Mesenchymal stem cell (in vitro differentiated cells and primary cell): ENCODE measurements around the gene SEMA4F.

Source experiments
- DNase-seq: peaks from one replicate; pipeline ENCODE4 v3.0.0-alpha.2; 2013
- H2AFZ ChIP-seq: one replicate; pipeline ENCODE4 v1.6.1; 2013; ENCODE audit warnings: low read depth, mild to moderate bottlenecking, control low read depth, inconsistent platforms, low read length, moderate library complexity
- H2AK5ac ChIP-seq: 2 replicates; pipeline ENCODE4 v1.6.1; 2013; ENCODE audit warnings: low read length, moderate library complexity, mild to moderate bottlenecking, inconsistent platforms; ENCODE audit not compliant: severe bottlenecking
- H2BK120ac ChIP-seq: one replicate; pipeline ENCODE4 v1.6.1; 2013; ENCODE audit warnings: low read depth, mild to moderate bottlenecking, inconsistent platforms, low read length, moderate library complexity
- H2BK12ac ChIP-seq, 2 experiments: one replicate each; pipeline ENCODE4 v1.6.1; 2013; ENCODE audit warnings: inconsistent platforms in 2 of 2, low read length in 2 of 2, mild to moderate bottlenecking in 2 of 2, moderate library complexity in 2 of 2, control low read depth in 1 of 2
- H2BK15ac ChIP-seq: one replicate; pipeline ENCODE4 v1.6.1; 2013; ENCODE audit warnings: mild to moderate bottlenecking, low read depth, inconsistent platforms; ENCODE audit not compliant: poor library complexity, severe bottlenecking
- H2BK5ac ChIP-seq: 2 replicates; pipeline ENCODE4 v1.6.1; 2013; ENCODE audit warnings: low read depth, mild to moderate bottlenecking, low read length, control low read depth, inconsistent platforms; ENCODE audit not compliant: poor library complexity, severe bottlenecking
- H3K14ac ChIP-seq, 2 experiments: one replicate each; pipeline ENCODE4 v1.6.1; 2013; ENCODE audit warnings: inconsistent platforms in 2 of 2, low read length in 2 of 2, control low read depth in 1 of 2, mild to moderate bottlenecking in 1 of 2, moderate library complexity in 1 of 2
- H3K18ac ChIP-seq, 2 experiments: one replicate each; pipeline ENCODE4 v1.6.1; 2013; ENCODE audit warnings: inconsistent platforms in 2 of 2, low read length in 2 of 2, control low read depth in 1 of 2, low read depth in 1 of 2, mild to moderate bottlenecking in 1 of 2
- H3K23ac ChIP-seq, 2 experiments: one replicate each; pipeline ENCODE4 v1.6.1; 2013; ENCODE audit warnings: inconsistent platforms in 2 of 2, low read length in 2 of 2, mild to moderate bottlenecking in 2 of 2, moderate library complexity in 2 of 2, control low read depth in 1 of 2
- H3K27ac ChIP-seq: 2 replicates; pipeline ENCODE4 v1.5.1; 2013; ENCODE audit warnings: mild to moderate bottlenecking, moderate library complexity, low read length, control low read depth, inconsistent platforms; ENCODE audit not compliant: poor library complexity, severe bottlenecking
- H3K27me3 ChIP-seq, 2 experiments: 2 replicates each; pipeline versions ENCODE4 v1.6.1 to v1.7.0; 2013; ENCODE audit warnings: low read length in 2 of 2, mild to moderate bottlenecking in 2 of 2, moderate library complexity in 2 of 2, control low read depth in 1 of 2, inconsistent platforms in 1 of 2; ENCODE audit not compliant: control insufficient read depth in 1 of 2, insufficient read depth in 1 of 2
- H3K36me3 ChIP-seq, 2 experiments: 2 replicates each; pipeline versions ENCODE4 v1.6.1 to v1.7.0; 2013; ENCODE audit warnings: low read length in 2 of 2, control low read depth in 1 of 2, inconsistent platforms in 1 of 2, low read depth in 1 of 2, mild to moderate bottlenecking in 1 of 2; ENCODE audit not compliant: insufficient read depth in 2 of 2, control insufficient read depth in 1 of 2
- H3K4ac ChIP-seq, 2 experiments: one replicate each; pipeline ENCODE4 v1.6.1; 2013; ENCODE audit warnings: inconsistent platforms in 2 of 2, low read length in 2 of 2, mild to moderate bottlenecking in 2 of 2, moderate library complexity in 2 of 2, control low read depth in 1 of 2, low read depth in 1 of 2
- H3K4me1 ChIP-seq: 2 replicates; pipeline ENCODE4 v1.6.1; 2013; ENCODE audit warnings: low read depth, low read length, control low read depth; ENCODE audit not compliant: control insufficient read depth, insufficient read depth
- H3K4me2 ChIP-seq: 2 replicates; pipeline ENCODE4 v1.6.1; 2013; ENCODE audit warnings: low read length, mild to moderate bottlenecking, inconsistent platforms; ENCODE audit not compliant: poor library complexity, severe bottlenecking
- H3K4me3 ChIP-seq, 2 experiments: 2 replicates each; pipeline versions ENCODE4 v1.5.1 to v1.7.0; 2013; ENCODE audit warnings: low read length in 2 of 2, mild to moderate bottlenecking in 2 of 2, control low read depth in 1 of 2, low read depth in 1 of 2; ENCODE audit not compliant: insufficient read depth in 1 of 2
- H3K79me1 ChIP-seq: replicated peaks from 2 replicates; pipeline ENCODE4 v1.6.1; 2013; ENCODE audit warnings: mild to moderate bottlenecking, control low read depth, low read length, inconsistent platforms; ENCODE audit not compliant: poor library complexity, severe bottlenecking
- H3K9ac ChIP-seq: 2 replicates; pipeline ENCODE4 v1.7.0; 2013; ENCODE audit warnings: mild to moderate bottlenecking, low read length, moderate library complexity
- H3K9me3 ChIP-seq: 2 replicates; pipeline ENCODE4 v1.7.0; 2013; ENCODE audit warnings: mild to moderate bottlenecking, low read length; ENCODE audit not compliant: control insufficient read depth
- H4K8ac ChIP-seq: one replicate; pipeline ENCODE4 v1.6.1; 2013; ENCODE audit warnings: inconsistent platforms, mild to moderate bottlenecking, low read length, moderate library complexity
- H4K91ac ChIP-seq: one replicate; pipeline ENCODE4 v1.6.1; 2013; ENCODE audit warnings: mild to moderate bottlenecking, low read length, inconsistent platforms
- WGBS: methylation state at CpG from one replicate; pipeline ENCODE4 v1.1.7; 2013; ENCODE audit warnings: mixed read lengths; 5-methylcytosine and 5-hydroxymethylcytosine counted together

SEMA4F gene

GRCh38 chr2:74682501-74682900, 28.5 kb downstream of the SEMA4F start:
- DNase-seq, result no peak

DNA sequence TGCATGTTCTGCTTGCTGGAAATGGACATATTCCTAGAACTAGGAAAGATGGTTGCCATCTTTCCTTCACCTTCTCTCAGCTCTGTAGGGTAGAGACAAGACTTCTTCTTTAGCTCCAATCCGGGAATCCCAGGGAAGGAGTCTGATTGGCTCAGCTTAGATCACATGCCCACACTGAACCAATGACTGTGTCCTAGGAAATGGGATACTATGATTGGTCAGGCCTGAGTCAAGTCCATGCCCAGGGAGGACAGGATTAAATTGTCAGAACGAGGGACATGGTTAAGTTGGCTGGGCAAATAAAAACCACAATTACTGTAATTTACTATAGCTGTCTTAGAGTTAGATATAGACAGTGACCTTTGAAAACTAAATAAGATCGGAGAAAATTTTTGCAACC, 31.4 kb downstream of the SEMA4F start:
- DNase-seq, result no peak
- Histone ChIP-seq H2AFZ (no peak overlapping the region), H3K18ac (no peak overlapping the region), H2AK5ac (no peak overlapping the region), H2BK120ac (no peak overlapping the region), H3K4me2 (no peak overlapping the region), H3K23ac (no peak overlapping the region), H3K27ac (no peak overlapping the region), H3K36me3 (peaks cover 0 to 2% of the 10 kb centered on the region in 2 experiments), H2BK12ac (no peak overlapping the region), H4K91ac (no peak overlapping the region), H3K4ac (no peak overlapping the region), H3K4me3 (no peak overlapping the region), H3K9me3 (no peaks in the 10 kb centered on the region), H4K8ac (no peak overlapping the region), H3K4me1 (no peaks in the 10 kb centered on the region), H3K9ac (no peak overlapping the region), H2BK15ac (no peak overlapping the region), H3K79me1 (no peaks in the 10 kb centered on the region), H3K14ac (no peak overlapping the region), H3K27me3 (peaks cover 0 to 10% of the 10 kb centered on the region in 2 experiments), H2BK5ac (no peak overlapping the region)
- 96% methylated on average over 2 of the region's 3 CpGs for WGBS

More at GRCh38 chr2:74682501-74682900, 28.5 kb downstream of the SEMA4F start:
- H3K4me3 ChIP-seq, result no peak overlapping the region
- H2BK15ac ChIP-seq, result no peak overlapping the region
- H3K4me1 ChIP-seq, result no peaks in the 10 kb centered on the region
- no peak overlapping the region for H2BK12ac ChIP-seq
- peaks cover 9 to 22% of the 10 kb centered on the region in 2 experiments for H3K36me3 ChIP-seq
- no peak overlapping the region for H3K4ac ChIP-seq
- no peak overlapping the region for H2BK120ac ChIP-seq
- no peak overlapping the region for H4K91ac ChIP-seq
- peaks cover 0 to 3% of the 10 kb centered on the region in 2 experiments for H3K27me3 ChIP-seq
- H3K14ac ChIP-seq, result no peak overlapping the region
- no peak overlapping the region for H3K27ac ChIP-seq
- no peak overlapping the region for H4K8ac ChIP-seq
- no peak overlapping the region for H2AFZ ChIP-seq
- H3K4me2 ChIP-seq, result no peak overlapping the region
- no peaks in the 10 kb centered on the region for H3K79me1 ChIP-seq
- no peak overlapping the region for H2AK5ac ChIP-seq
- H3K18ac ChIP-seq, result no peak overlapping the region
- no peak overlapping the region for H2BK5ac ChIP-seq
- no peak overlapping the region for H3K23ac ChIP-seq
- no peak overlapping the region for H3K9ac ChIP-seq
- H3K9me3 ChIP-seq, result no peaks in the 10 kb centered on the region

GRCh38 chr2:74688881-74689280, 34.8 kb downstream of the SEMA4F start:
- H3K4me2 ChIP-seq, result no peak overlapping the region
- H3K27ac ChIP-seq, result no peak overlapping the region
- no peak overlapping the region for H2BK12ac ChIP-seq
- no peak overlapping the region for H2AK5ac ChIP-seq
- H3K4ac ChIP-seq, result no peak overlapping the region
- no peak for DNase-seq
- no peaks in the 10 kb centered on the region for H3K79me1 ChIP-seq
- 92% methylated on average over 1 of the region's 1 CpG for WGBS
- H3K36me3 ChIP-seq, result no peaks in the 10 kb centered on the region
- no peak overlapping the region for H2BK5ac ChIP-seq
- no peak overlapping the region for H3K23ac ChIP-seq
- H3K4me1 ChIP-seq, result no peaks in the 10 kb centered on the region
- peaks cover 0 to 24% of the 10 kb centered on the region in 2 experiments for H3K27me3 ChIP-seq
- H3K14ac ChIP-seq, result no peak overlapping the region
- no peak overlapping the region for H3K9ac ChIP-seq
- no peaks in the 10 kb centered on the region for H3K9me3 ChIP-seq
- no peak overlapping the region for H2AFZ ChIP-seq
- H4K91ac ChIP-seq, result no peak overlapping the region
- no peak overlapping the region for H4K8ac ChIP-seq
- H2BK120ac ChIP-seq, result no peak overlapping the region
- no peak overlapping the region for H3K4me3 ChIP-seq
- H3K18ac ChIP-seq, result no peak overlapping the region
- no peak overlapping the region for H2BK15ac ChIP-seq

DNA sequence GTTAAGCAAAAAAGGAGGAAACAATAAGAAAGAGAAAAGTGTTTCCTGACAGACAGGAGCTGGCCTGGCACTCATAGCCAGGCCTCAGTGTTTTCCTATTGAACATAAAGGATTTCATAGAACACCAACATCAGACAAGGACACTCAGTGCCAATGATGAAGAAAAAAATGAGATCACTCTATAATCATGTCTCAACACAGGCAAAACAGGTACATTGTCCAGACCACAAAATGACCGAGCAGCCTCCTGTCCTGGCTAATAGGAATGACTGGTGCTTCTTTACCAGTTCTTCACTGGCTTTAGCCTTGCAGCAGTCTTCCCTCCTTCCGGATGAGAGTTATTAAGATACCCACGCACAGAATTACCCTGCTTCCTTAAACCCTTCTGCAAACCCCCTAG, 35.6 kb downstream of the SEMA4F start:
- Histone ChIP-seq H3K79me1 (no peaks in the 10 kb centered on the region), H2AK5ac (no peak overlapping the region), H3K27ac (no peak overlapping the region), H2BK5ac (no peak overlapping the region), H3K23ac (no peak overlapping the region), H3K9ac (no peak overlapping the region), H3K14ac (no peak overlapping the region), H3K18ac (no peak overlapping the region), H2BK15ac (no peak overlapping the region), H3K36me3 (no peaks in the 10 kb centered on the region), H2BK120ac (no peak overlapping the region), H4K8ac (no peak overlapping the region), H2BK12ac (no peak overlapping the region), H3K9me3 (no peaks in the 10 kb centered on the region), H3K4me2 (no peak overlapping the region), H3K4me3 (no peak overlapping the region), H4K91ac (no peak overlapping the region), H3K4me1 (no peaks in the 10 kb centered on the region), H3K4ac (no peak overlapping the region), H2AFZ (no peak overlapping the region), H3K27me3 (peaks cover 0 to 29% of the 10 kb centered on the region in 2 experiments)
- DNase-seq, result no peak
- 73% methylated on average over 3 of the region's 3 CpGs for WGBS
